Esophagus muscularis mucosa (tissue), 4 donors: ENCODE results near the gene C7orf25. TPM values are rescaled to one million over a fixed set of nuclear protein-coding genes. Genes with fewer than 3 reads are reported as not detected.

Experiments
- DNase-seq: peaks from one replicate; pipeline ENCODE4 v3.0.0-alpha.2; 2017; ENCODE audit errors: extremely low spot score
- H3K27ac ChIP-seq, 4 donors: fragments of 200-600 bp; sonication (generic); replicated peaks in 1 of 4; 1 replicate in 3 of 4; 2 replicates in 1 of 4; pipeline ENCODE4 v1.5.1; 2016 to 2019; ENCODE audit warnings: mild to moderate bottlenecking in 1 of 4
- H3K27me3 ChIP-seq, 4 donors: fragments of 200-600 bp; sonication (generic); one replicate each; pipeline versions ENCODE4 v1.5.1 to v1.6.0; 2016 to 2019
- H3K36me3 ChIP-seq, 4 donors: fragments of 200-600 bp; sonication (generic); one replicate each; pipeline ENCODE4 v1.5.1; 2016 to 2019
- H3K4me1 ChIP-seq, 4 donors: fragments of 200-600 bp; sonication (generic); one replicate each; pipeline ENCODE4 v1.5.1; 2016 to 2019
- H3K4me3 ChIP-seq, 4 donors: fragments of 200-600 bp; sonication (generic); 1 replicate in 2 of 4; 2 replicates in 2 of 4; pipeline ENCODE4 v1.5.1; 2016 to 2019; ENCODE audit warnings: mild to moderate bottlenecking in 4 of 4, moderate library complexity in 1 of 4
- H3K9me3 ChIP-seq, 4 donors: fragments of 200-600 bp; sonication (generic); 1 replicate in 3 of 4; 2 replicates in 1 of 4; pipeline ENCODE4 v1.5.1; 2016 to 2019
- CTCF ChIP-seq, 3 experiments: fragments of 200-600 bp in 2 of 3; fragments of 450-650 bp in 1 of 3; sonication (generic) in 2 of 3; IDR thresholded peaks; one replicate each; pipeline ENCODE4 v1.5.1; 2017 to 2019; ENCODE audit warnings: antibody characterized with exemption in 3 of 3, mild to moderate bottlenecking in 2 of 3, moderate library complexity in 1 of 3
- EP300 ChIP-seq: sonication (generic); formaldehyde crosslinking; IDR thresholded peaks from one replicate; pipeline ENCODE4 v1.6.1; 2017; ENCODE audit warnings: antibody characterized with exemption
- POLR2A ChIP-seq: fragments of 450-650 bp; IDR thresholded peaks from one replicate; pipeline ENCODE4 v1.6.1; 2017; ENCODE audit warnings: antibody characterized with exemption, moderate library complexity, mild to moderate bottlenecking, low read depth
- POLR2AphosphoS5 ChIP-seq, 2 donors: sonication (generic); formaldehyde crosslinking; IDR thresholded peaks; one replicate each; pipeline ENCODE4 v1.6.1; 2017; ENCODE audit warnings: antibody characterized with exemption in 2 of 2
- WGBS: methylation state at CpG from one replicate; pipeline ENCODE4 v1.1.5; 2018; 5-methylcytosine and 5-hydroxymethylcytosine counted together
- intact Hi-C: fragments of 100-400 bp; cut with DNase I; formaldehyde crosslinking; loops from one replicate; pipeline ENCODE4 v1.15.1; 2023
- total RNA-seq, 4 donors: library from RNA; depleted of rRNA; stranded (reverse); fragments of >200 nt; gene quantifications; one replicate each; pipeline versions ENCODE4 v1.1.0 to v1.2.1, GENCODE V29; 2016

C7orf25 gene
- total RNA-seq, 4 donors from 2014 or later = 4.6 to 13.0 (median 11.7) TPM

GRCh38 chr7:42914421-42915045, 2.7 kb upstream of the C7orf25 start:
- intact Hi-C loops = no loop called here
- H3K9me3 ChIP-seq = no peaks in the 10 kb centered on the region
- WGBS = 71% methylated on average over 4 of the region's 5 CpGs
- TF ChIP-seq POLR2AphosphoS5 (IDR thresholded peaks at IDR 0.05) = peak in 1 of 2 donors; percentile 5
- TF ChIP-seq CTCF (IDR thresholded peaks at IDR 0.05) = no peak
- H3K27ac ChIP-seq = peak overlapping the region in 3 of 4 donors; percentile 32 to 46 (median 41)
- H3K4me1 ChIP-seq = peaks cover 12 to 43% (median 16%) of the 10 kb centered on the region in 4 donors
- peaks cover 11 to 49% (median 30%) of the 10 kb centered on the region in 4 donors for H3K36me3 ChIP-seq
- DNase-seq = no peak
- H3K4me3 ChIP-seq = no peak overlapping the region
- H3K27me3 ChIP-seq = no peaks in the 10 kb centered on the region

- H3K27me3 ChIP-seq = no peaks in the 10 kb centered on the region
- 73% methylated on average over 6 of the region's 6 CpGs for WGBS
- H3K36me3 ChIP-seq = peaks cover 11 to 44% (median 26%) of the 10 kb centered on the region in 4 donors
- no peak for TF ChIP-seq EP300
- TF ChIP-seq POLR2A = no peak
- TF ChIP-seq POLR2AphosphoS5 (IDR thresholded peaks at IDR 0.05) = no peak
- no peak for TF ChIP-seq CTCF (IDR thresholded peaks at IDR 0.05)
- no peak overlapping the region for H3K4me3 ChIP-seq
- H3K27ac ChIP-seq = peak overlapping the region in 1 of 4 donors; percentile 46
- intact Hi-C loops = no loop called here
- H3K9me3 ChIP-seq = no peaks in the 10 kb centered on the region
- DNase-seq = no peak
- peaks cover 12 to 43% (median 16%) of the 10 kb centered on the region in 4 donors for H3K4me1 ChIP-seq
These were observed 2.1 kb upstream of the C7orf25 start for GRCh38 chr7:42914009-42914408.

- Histone ChIP-seq H3K36me3 (peaks cover 11 to 40% (median 21%) of the 10 kb centered on the region in 4 donors), H3K4me3 (no peak overlapping the region), H3K27me3 (no peaks in the 10 kb centered on the region), H3K27ac (no peak overlapping the region), H3K4me1 (peaks cover 12 to 43% (median 16%) of the 10 kb centered on the region in 4 donors), H3K9me3 (no peaks in the 10 kb centered on the region)
- 71% methylated on average over 2 of the region's 2 CpGs for WGBS
- intact Hi-C loops = no loop called here
- TF ChIP-seq CTCF (IDR thresholded peaks at IDR 0.05) (no peak), EP300 (no peak), POLR2A (no peak), POLR2AphosphoS5 (IDR thresholded peaks at IDR 0.05) (no peak)
- DNase-seq = no peak
These were observed 1.7 kb upstream of the C7orf25 start for GRCh38 chr7:42913591-42913990.

GRCh38 chr7:42910306-42910705, 1.6 kb downstream of the C7orf25 start:
- H3K9me3 ChIP-seq = no peaks in the 10 kb centered on the region
- H3K27ac ChIP-seq = no peak overlapping the region
- peaks cover 0 to 7% (median 0%) of the 10 kb centered on the region in 4 donors for H3K36me3 ChIP-seq
- 86% methylated on average over 2 of the region's 2 CpGs for WGBS
- intact Hi-C loops = no loop called here
- H3K4me3 ChIP-seq = no peak overlapping the region
- TF ChIP-seq CTCF (IDR thresholded peaks at IDR 0.05) (no peak), POLR2AphosphoS5 (IDR thresholded peaks at IDR 0.05) (no peak)
- H3K4me1 ChIP-seq = peaks cover 12 to 37% (median 16%) of the 10 kb centered on the region in 4 donors
- no peak for DNase-seq
- no peaks in the 10 kb centered on the region for H3K27me3 ChIP-seq

- intact Hi-C loops = no loop called here
- Histone ChIP-seq H3K9me3 (no peaks in the 10 kb centered on the region), H3K4me1 (peaks cover 8 to 18% (median 12%) of the 10 kb centered on the region in 4 donors), H3K27ac (no peak overlapping the region), H3K36me3 (no peaks in the 10 kb centered on the region), H3K27me3 (no peaks in the 10 kb centered on the region), H3K4me3 (no peak overlapping the region)
- no peak for DNase-seq
- TF ChIP-seq EP300 (no peak), POLR2A (no peak), POLR2AphosphoS5 (IDR thresholded peaks at IDR 0.05) (no peak), CTCF (IDR thresholded peaks at IDR 0.05) (no peak)
These were observed 4.6 kb downstream of the C7orf25 start for GRCh38 chr7:42907316-42907715.
